H1 (cell line): Measurements from ENCODE around the gene DLGAP3. TPM values are rescaled to one million over a fixed set of nuclear protein-coding genes. Genes with fewer than 3 reads are reported as not detected.

ENCODE experiments used
- CTCF ChIA-PET: fragments of 300-600 bp; sonication (Branson Sonifier 250); formaldehyde crosslinking; loops from one replicate; lab custom pipeline; 2021; ENCODE audit not compliant: partially characterized antibody; lab: Charles Lee
- POLR2A ChIA-PET: fragments of 300-600 bp; sonication (Branson Sonifier 250); formaldehyde crosslinking; loops from one replicate; lab custom pipeline; 2021; ENCODE audit warnings: inconsistent platforms; ENCODE audit not compliant: partially characterized antibody; lab: Charles Lee
- DNase-seq, 2 experiments: peaks; one replicate each; pipeline versions ENCODE4 v3.0.0 to v3.0.0-alpha.2; 2010 to 2022; ENCODE audit warnings: low spot score in 2 of 2, low read depth in 1 of 2, mixed read lengths in 1 of 2
- FAIRE-seq: peaks from 2 replicates; lab custom pipeline; 2011; peaks lifted over from hg19 to GRCh38; lab: Jason Lieb, UNC
- H2AFZ ChIP-seq: 2 replicates; pipeline ENCODE4 v1.8.1; 2012; ENCODE audit warnings: low read length, inconsistent platforms
- H2AK5ac ChIP-seq: 2 replicates; pipeline ENCODE4 v1.6.1; 2013; ENCODE audit warnings: low read depth, low read length
- H2BK120ac ChIP-seq: replicated peaks from 2 replicates; pipeline ENCODE3; 2013; ENCODE audit warnings: low read depth, low read length, inconsistent platforms
- H2BK12ac ChIP-seq: 2 replicates; pipeline ENCODE4 v1.6.1; 2013; ENCODE audit warnings: low read depth, low read length
- H2BK15ac ChIP-seq: 2 replicates; pipeline ENCODE4 v1.6.1; 2013; ENCODE audit warnings: low read length
- H2BK20ac ChIP-seq: 2 replicates; pipeline ENCODE4 v1.6.1; 2013; ENCODE audit warnings: low read length
- H2BK5ac ChIP-seq: 2 replicates; pipeline ENCODE4 v1.6.1; 2013; ENCODE audit warnings: low read depth, low read length
- H3K14ac ChIP-seq: 2 replicates; pipeline ENCODE4 v1.6.1; 2013; ENCODE audit warnings: inconsistent platforms; ENCODE audit not compliant: insufficient read length
- H3K18ac ChIP-seq: 2 replicates; pipeline ENCODE4 v1.6.1; 2013; ENCODE audit warnings: low read length; ENCODE audit errors: extremely low read depth
- H3K23ac ChIP-seq: 2 replicates; pipeline ENCODE4 v1.6.1; 2013; ENCODE audit warnings: inconsistent platforms; ENCODE audit not compliant: insufficient read length
- H3K23me2 ChIP-seq: 2 replicates; pipeline ENCODE4 v1.6.1; 2013; ENCODE audit warnings: low read depth, low read length
- H3K27ac ChIP-seq: 2 replicates; pipeline ENCODE4 v1.6.1; 2011; ENCODE audit warnings: low read depth, low read length, inconsistent platforms
- H3K27me3 ChIP-seq, 4 experiments: replicated peaks in 1 of 4; 1 replicate in 1 of 4; 2 replicates in 3 of 4; pipeline versions ENCODE4 v1.6.1 to v1.8.1; 2011 to 2013; ENCODE audit warnings: low read length in 3 of 4, mild to moderate bottlenecking in 3 of 4, inconsistent platforms in 2 of 4, mixed read lengths in 2 of 4, moderate library complexity in 1 of 4; ENCODE audit not compliant: control insufficient read depth in 3 of 4, insufficient read depth in 3 of 4; ENCODE audit errors: extremely low read depth in 1 of 4
- H3K36me3 ChIP-seq, 4 experiments: 2 replicates each; pipeline versions ENCODE4 v1.6.1 to v1.8.1; 2011 to 2013; ENCODE audit warnings: mild to moderate bottlenecking in 4 of 4, low read length in 3 of 4, moderate library complexity in 2 of 4, control low read depth in 1 of 4, inconsistent platforms in 1 of 4; ENCODE audit not compliant: insufficient read depth in 4 of 4, control insufficient read depth in 2 of 4
- H3K4ac ChIP-seq: replicated peaks from 2 replicates; pipeline ENCODE3; 2013; ENCODE audit warnings: low read length, low read depth, mixed read lengths, inconsistent platforms; ENCODE audit not compliant: insufficient read length
- H3K4me1 ChIP-seq, 4 experiments: replicated peaks in 1 of 4; 1 replicate in 1 of 4; 2 replicates in 3 of 4; pipeline versions ENCODE4 v1.6.1 to v1.8.1; 2011 to 2013; ENCODE audit warnings: low read length in 3 of 4, inconsistent platforms in 2 of 4, mixed read lengths in 1 of 4; ENCODE audit not compliant: insufficient read depth in 4 of 4, control insufficient read depth in 3 of 4
- H3K4me2 ChIP-seq, 2 experiments: 2 replicates each; pipeline versions ENCODE4 v1.6.1 to v1.8.1; 2011 to 2013; ENCODE audit warnings: low read depth in 2 of 2, low read length in 2 of 2, control low read depth in 1 of 2, inconsistent platforms in 1 of 2, mild to moderate bottlenecking in 1 of 2; ENCODE audit not compliant: insufficient read depth in 1 of 2
- H3K4me3 ChIP-seq, 4 experiments: fragments of 200-600, 300-600 bp in 1 of 4; sonication (generic), shearing (Covaris generic), sonication (Bioruptor Twin) in 1 of 4; 2 replicates each; pipeline versions ENCODE4 v1.5.1 to v1.8.1; 2011 to 2016; ENCODE audit warnings: low read length in 4 of 4, low read depth in 3 of 4, control low read depth in 2 of 4, inconsistent platforms in 2 of 4, mild to moderate bottlenecking in 2 of 4, mixed read lengths in 1 of 4, moderate library complexity in 1 of 4; ENCODE audit not compliant: insufficient read depth in 2 of 4; ENCODE audit errors: extremely low read depth in 1 of 4
- H3K56ac ChIP-seq: replicated peaks from 2 replicates; pipeline ENCODE3; 2013; ENCODE audit warnings: low read depth, mild to moderate bottlenecking, mixed read lengths, low read length, inconsistent platforms; ENCODE audit not compliant: insufficient read length
- H3K79me1 ChIP-seq: 2 replicates; pipeline ENCODE4 v1.6.1; 2013; ENCODE audit warnings: low read depth, low read length, control low read depth
- H3K79me2 ChIP-seq, 2 experiments: 2 replicates each; pipeline versions ENCODE4 v1.6.1 to v1.8.1; 2012 to 2013; ENCODE audit warnings: low read length in 2 of 2, mild to moderate bottlenecking in 2 of 2, inconsistent platforms in 1 of 2; ENCODE audit not compliant: insufficient read depth in 2 of 2, control insufficient read depth in 1 of 2
- H3K9ac ChIP-seq, 4 experiments: replicated peaks in 1 of 4; 1 replicate in 1 of 4; 2 replicates in 3 of 4; pipeline versions ENCODE4 v1.6.1 to v1.8.1; 2011 to 2013; ENCODE audit warnings: low read depth in 3 of 4, low read length in 3 of 4, control low read depth in 2 of 4, mild to moderate bottlenecking in 2 of 4, moderate library complexity in 2 of 4, inconsistent platforms in 1 of 4; ENCODE audit errors: extremely low read depth in 1 of 4
- H3K9me3 ChIP-seq, 2 experiments: 2 replicates each; pipeline versions ENCODE4 v1.6.1 to v1.8.1; 2012 to 2013; ENCODE audit warnings: mild to moderate bottlenecking in 2 of 2, moderate library complexity in 2 of 2, control low read depth in 1 of 2, inconsistent platforms in 1 of 2, low read depth in 1 of 2, low read length in 1 of 2, mixed read lengths in 1 of 2; ENCODE audit not compliant: insufficient read depth in 2 of 2
- H4K20me1 ChIP-seq, 2 experiments: replicated peaks in 1 of 2; 2 replicates each; pipeline versions ENCODE3 to v1.8.1; 2011 to 2013; ENCODE audit warnings: inconsistent platforms in 2 of 2, low read length in 2 of 2, mild to moderate bottlenecking in 1 of 2; ENCODE audit not compliant: insufficient read depth in 2 of 2, control insufficient read depth in 1 of 2
- H4K5ac ChIP-seq: 2 replicates; pipeline ENCODE4 v1.6.1; 2013; ENCODE audit warnings: low read length, low read depth, mixed read lengths, inconsistent platforms; ENCODE audit not compliant: insufficient read length
- H4K8ac ChIP-seq: 2 replicates; pipeline ENCODE4 v1.8.0; 2013; ENCODE audit warnings: mild to moderate bottlenecking, moderate library complexity, low read length, inconsistent platforms; ENCODE audit not compliant: insufficient read depth; ENCODE audit errors: extremely low read depth
- H4K91ac ChIP-seq: replicated peaks from 2 replicates; pipeline ENCODE3; 2013; ENCODE audit warnings: low read length, mixed read lengths, inconsistent platforms; ENCODE audit not compliant: insufficient read length
- RFX5 ChIP-seq: IDR thresholded peaks from 2 replicates; pipeline ENCODE4 v1.6.1; 2011; ENCODE audit warnings: low read depth, low read length, improper control_type of control experiment, borderline replicate concordance
- YY1 ChIP-seq: IDR thresholded peaks from 2 replicates; pipeline ENCODE4 v1.6.1; 2011; ENCODE audit warnings: low read depth, mild to moderate bottlenecking, low read length
- WGBS, 2 experiments: shearing (Covaris generic) in 1 of 2; methylation state at CpG; one replicate each; pipeline versions ENCODE4 v1.1.6 to v1.1.7; 2013 to 2015; ENCODE audit warnings: low lambda C conversion rate in 2 of 2, mixed read lengths in 2 of 2, inconsistent platforms in 1 of 2, low coverage in 1 of 2, missing lambda C conversion rate in 1 of 2; ENCODE audit not compliant: insufficient replicate concordance in 2 of 2, insufficient coverage in 1 of 2, insufficient read length in 1 of 2; ENCODE audit errors: extremely low coverage in 1 of 2, missing lambda C conversion rate in 1 of 2; 5-methylcytosine and 5-hydroxymethylcytosine counted together
- polyA plus RNA-seq, 7 experiments: library from polyadenylated mRNA; depleted of rRNA in 3 of 7; stranded (reverse) in 5 of 7; unstranded in 2 of 7; fragments of >200 nt in 5 of 7; fragments of 200-250 nt in 2 of 7; gene quantifications; 1 replicate in 5 of 7; 2 replicates in 1 of 7; 4 replicates in 1 of 7; pipeline versions ENCODE4 v1.2.1 to v1.2.3, GENCODE V29; 2011 to 2013; ENCODE audit warnings: missing spikeins in 2 of 7, mixed read lengths in 2 of 7
- total RNA-seq: library from RNA; stranded (reverse); fragmentation: NEBNext Ultra II Directional; extraction: Animal tissue kit (Norgen Biotek cat#: 25700); gene quantifications from 2 replicates; pipeline ENCODE4 v1.2.1, GENCODE V29; 2021
- TF ChIP-seq, protein P1 (sequence below): IDR thresholded peaks from 2 replicates; pipeline ENCODE4 v1.6.1; 2012; ENCODE audit warnings: low read length, inconsistent platforms
- TF ChIP-seq, protein P2 (sequence below), 3 experiments: IDR thresholded peaks; 1 replicate in 2 of 3; 2 replicates in 1 of 3; pipeline versions ENCODE4 v1.5.1 to v1.6.1; 2011; ENCODE audit warnings: low read length in 3 of 3, mild to moderate bottlenecking in 3 of 3, inconsistent platforms in 2 of 3, low read depth in 1 of 3, moderate library complexity in 1 of 3; ENCODE audit not compliant: insufficient read depth in 1 of 3; ENCODE audit errors: control extremely low read depth in 1 of 3

Gene DLGAP3
- total and polyA plus RNA-seq, 2 of the 8 experiments (the other 6 are each of a cell fraction or from before 2014, with no cell fraction given) = 3.8 to 13.2 TPM

DNA sequence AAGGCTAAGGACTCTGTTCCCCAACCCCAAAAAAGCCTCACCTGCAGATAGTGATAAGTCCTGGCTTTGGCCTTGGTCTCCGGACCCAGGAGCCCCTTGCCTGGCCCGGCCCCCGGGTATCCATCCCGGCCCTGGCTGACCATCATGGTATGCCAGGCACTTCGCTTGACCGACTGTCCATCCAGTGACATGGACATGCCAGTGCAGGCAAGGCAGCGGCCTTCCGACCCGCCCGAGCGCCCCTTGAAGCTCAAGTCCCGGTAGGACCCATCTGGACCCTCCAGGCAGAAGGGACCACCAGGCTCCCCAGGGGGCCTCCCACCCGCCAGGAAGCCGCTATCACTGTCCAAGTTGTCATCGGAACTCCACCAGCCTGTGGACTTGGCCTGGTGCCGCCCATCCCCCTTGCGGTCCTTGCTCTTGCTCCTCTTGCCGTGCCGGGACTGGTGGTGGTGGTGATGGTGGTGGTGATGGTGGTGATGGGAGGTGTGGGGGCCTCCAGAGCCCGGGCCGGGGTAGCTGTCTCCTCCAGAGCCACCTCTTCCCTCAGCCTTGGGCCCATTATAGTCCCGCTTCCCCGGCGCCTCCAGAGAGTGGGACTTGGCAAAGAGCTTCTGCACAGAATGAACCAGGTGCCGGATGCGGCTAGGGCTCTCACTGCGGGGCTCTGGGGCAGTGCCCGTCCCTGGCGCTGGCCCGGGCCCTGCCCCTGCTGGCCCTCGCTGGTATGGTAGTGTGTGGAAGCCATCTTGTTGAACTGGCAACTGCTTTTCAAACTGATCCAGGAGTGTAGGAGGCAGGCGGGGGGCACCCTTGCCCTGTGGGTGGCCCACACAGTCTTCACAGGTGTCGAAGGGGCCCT, 25.0 kb downstream of the DLGAP3 start:
- Histone ChIP-seq H3K14ac (no peak overlapping the region), H3K18ac (no peak overlapping the region), H3K23me2 (no peaks in the 10 kb centered on the region; the same call in 1 of the 2 replicates), H3K4me1 (peaks cover 0 to 3% (median 0%) of the 10 kb centered on the region in 4 experiments; a peak in 1 of 7 replicates), H4K20me1 (no peaks in the 10 kb centered on the region), H2BK5ac (no peak overlapping the region), H2BK12ac (no peak overlapping the region), H3K9me3 (no peaks in the 10 kb centered on the region), H4K91ac (no peak overlapping the region), H3K4ac (no peak overlapping the region), H3K27ac (no peak overlapping the region), H4K5ac (no peak overlapping the region), H3K4me3 (no peak overlapping the region), H3K27me3 (no peaks in the 10 kb centered on the region; a peak in 1 of 7 replicates), H3K56ac (no peak overlapping the region), H2BK15ac (no peak overlapping the region), H2BK120ac (no peak overlapping the region), H3K4me2 (no peak overlapping the region), H2AK5ac (no peak overlapping the region), H2BK20ac (no peak overlapping the region), H4K8ac (no peak overlapping the region; the same call in 1 of the 2 replicates), H3K9ac (no peak overlapping the region), H3K79me1 (no peaks in the 10 kb centered on the region), H3K36me3 (no peaks in the 10 kb centered on the region), H3K79me2 (no peaks in the 10 kb centered on the region), H3K23ac (no peak overlapping the region), H2AFZ (no peak overlapping the region)
- DNase-seq = no peak
- ChIA-PET CTCF (interaction anchor here (0.5 to 1.6 kb wide), 2 partner anchors 52 to 708 kb away, joined by 3 read pairs; no protein-coding TSS in a partner anchor), POLR2A (no interaction called here)
- TF ChIP-seq YY1 (peak; percentile 38; the same call in 1 of the 2 replicates), RFX5 (no peak)
- TF ChIP-seq, protein P1, sequence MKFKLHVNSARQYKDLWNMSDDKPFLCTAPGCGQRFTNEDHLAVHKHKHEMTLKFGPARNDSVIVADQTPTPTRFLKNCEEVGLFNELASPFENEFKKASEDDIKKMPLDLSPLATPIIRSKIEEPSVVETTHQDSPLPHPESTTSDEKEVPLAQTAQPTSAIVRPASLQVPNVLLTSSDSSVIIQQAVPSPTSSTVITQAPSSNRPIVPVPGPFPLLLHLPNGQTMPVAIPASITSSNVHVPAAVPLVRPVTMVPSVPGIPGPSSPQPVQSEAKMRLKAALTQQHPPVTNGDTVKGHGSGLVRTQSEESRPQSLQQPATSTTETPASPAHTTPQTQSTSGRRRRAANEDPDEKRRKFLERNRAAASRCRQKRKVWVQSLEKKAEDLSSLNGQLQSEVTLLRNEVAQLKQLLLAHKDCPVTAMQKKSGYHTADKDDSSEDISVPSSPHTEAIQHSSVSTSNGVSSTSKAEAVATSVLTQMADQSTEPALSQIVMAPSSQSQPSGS = no peak
- TF ChIP-seq, protein P2, sequence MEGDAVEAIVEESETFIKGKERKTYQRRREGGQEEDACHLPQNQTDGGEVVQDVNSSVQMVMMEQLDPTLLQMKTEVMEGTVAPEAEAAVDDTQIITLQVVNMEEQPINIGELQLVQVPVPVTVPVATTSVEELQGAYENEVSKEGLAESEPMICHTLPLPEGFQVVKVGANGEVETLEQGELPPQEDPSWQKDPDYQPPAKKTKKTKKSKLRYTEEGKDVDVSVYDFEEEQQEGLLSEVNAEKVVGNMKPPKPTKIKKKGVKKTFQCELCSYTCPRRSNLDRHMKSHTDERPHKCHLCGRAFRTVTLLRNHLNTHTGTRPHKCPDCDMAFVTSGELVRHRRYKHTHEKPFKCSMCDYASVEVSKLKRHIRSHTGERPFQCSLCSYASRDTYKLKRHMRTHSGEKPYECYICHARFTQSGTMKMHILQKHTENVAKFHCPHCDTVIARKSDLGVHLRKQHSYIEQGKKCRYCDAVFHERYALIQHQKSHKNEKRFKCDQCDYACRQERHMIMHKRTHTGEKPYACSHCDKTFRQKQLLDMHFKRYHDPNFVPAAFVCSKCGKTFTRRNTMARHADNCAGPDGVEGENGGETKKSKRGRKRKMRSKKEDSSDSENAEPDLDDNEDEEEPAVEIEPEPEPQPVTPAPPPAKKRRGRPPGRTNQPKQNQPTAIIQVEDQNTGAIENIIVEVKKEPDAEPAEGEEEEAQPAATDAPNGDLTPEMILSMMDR (IDR thresholded peaks at IDR 0.05; ENCODE audit: control extremely low read depth in 1 of 3, insufficient read depth in 1 of 3, low read depth in 1 of 3, low read length in 3 of 3) = 0 out of 4 replicates have a peak, but pooled peaks of 1 of the 3 experiments have one; percentile 4
- WGBS, 2 experiments = 95% methylated on average over 25 of the region's 33 CpGs; no CpG with 5 or more reads in 1 of the 2 experiments
- FAIRE-seq = no peak
